ENCODE results near the gene SLC12A7.
"Not testable (repeated sequence)": the region's sequence is repeated elsewhere in the genome, so short reads cannot be mapped to it uniquely, and the experiment has no call there.

The SLC12A7 gene

GRCh38 chr5:1111727-1112289 lies at the start of gene SLC12A7:
Gene SLC12A7, minus strand, starts transcription at chr5:1112063. Its CDS starts 72 bp downstream, at chr5:1111991.
- DNase-seq: peak; percentile 70

- DNase-seq: no peak
Observed at GRCh38 chr5:1161108-1161832, 49.4 kb upstream of the SLC12A7 start.

GRCh38 chr5:1159774-1160406 lies 48.0 kb upstream of the SLC12A7 start:
- no peak for DNase-seq

- DNase-seq: no peak
Observed at GRCh38 chr5:1159341-1159675, 47.4 kb upstream of the SLC12A7 start.

- DNase-seq: no peak
Observed at GRCh38 chr5:1158647-1159340, 46.9 kb upstream of the SLC12A7 start.

- DNase-seq: not testable (repeated sequence)
Observed at GRCh38 chr5:1157461-1157986, 45.7 kb upstream of the SLC12A7 start.

- DNase-seq: peak; percentile 25
Observed at GRCh38 chr5:1156754-1157460, 45.0 kb upstream of the SLC12A7 start.

GRCh38 chr5:1156033-1156753 lies 44.3 kb upstream of the SLC12A7 start:
- no peak for DNase-seq

GRCh38 chr5:1155191-1156032 lies 43.5 kb upstream of the SLC12A7 start:
- DNase-seq: no peak

- DNase-seq: no peak
Observed at GRCh38 chr5:1153428-1153827, 41.6 kb upstream of the SLC12A7 start.

- DNase-seq: no peak
Observed at GRCh38 chr5:1152771-1153282, 41.0 kb upstream of the SLC12A7 start.

- DNase-seq: no peak
Observed at GRCh38 chr5:1152156-1152555, 40.3 kb upstream of the SLC12A7 start.

- no peak for DNase-seq
Observed at GRCh38 chr5:1151316-1151715, 39.5 kb upstream of the SLC12A7 start.

- no peak for DNase-seq
Observed at GRCh38 chr5:1150866-1151265, 39.0 kb upstream of the SLC12A7 start.

GRCh38 chr5:1144638-1145396 lies 33.0 kb upstream of the SLC12A7 start:
- no peak for DNase-seq

- DNase-seq: no peak
Observed at GRCh38 chr5:1144089-1144488, 32.2 kb upstream of the SLC12A7 start.

GRCh38 chr5:1143670-1143951 lies 31.7 kb upstream of the SLC12A7 start:
- DNase-seq: no peak

GRCh38 chr5:1142886-1143669 lies 31.2 kb upstream of the SLC12A7 start:
- no peak for DNase-seq

GRCh38 chr5:1141834-1142233 lies 30.0 kb upstream of the SLC12A7 start:
- DNase-seq: peak; percentile 41

GRCh38 chr5:1140818-1141189 lies 28.9 kb upstream of the SLC12A7 start:
- DNase-seq: no peak

Measured in hematopoietic multipotent progenitor cell treated with erythropoietin and hydrocortisone succinate and interleukin-3 and kit ligand, for 6 days (in vitro differentiated cells).